Ascending aorta (tissue), 2 donors: Measurements from ENCODE around the gene EML2. TPM values are rescaled to one million over a fixed set of nuclear protein-coding genes. Genes with fewer than 3 reads are reported as not detected.
A peak's percentile ranks its signal among the peaks of the same experiment; 100 is the strongest.

Experiments
- DNase-seq, 2 donors: peaks; one replicate each; pipeline ENCODE4 v3.0.0-alpha.2; 2019; ENCODE audit warnings: low spot score in 2 of 2
- H3K27ac ChIP-seq, 2 donors: fragments of 200-600 bp; sonication (generic); one replicate each; pipeline ENCODE4 v1.5.1; 2016 to 2017; ENCODE audit warnings: mild to moderate bottlenecking in 1 of 2
- H3K27me3 ChIP-seq: fragments of 200-600 bp; sonication (generic); one replicate; pipeline ENCODE4 v1.5.1; 2017
- H3K36me3 ChIP-seq, 2 donors: fragments of 200-600 bp; sonication (generic); one replicate each; pipeline ENCODE4 v1.5.1; 2016
- H3K4me1 ChIP-seq, 2 donors: fragments of 200-600 bp; sonication (generic); one replicate each; pipeline ENCODE4 v1.5.1; 2016 to 2017; ENCODE audit warnings: mild to moderate bottlenecking in 1 of 2
- H3K4me3 ChIP-seq, 2 donors: fragments of 200-600 bp; sonication (generic); one replicate each; pipeline ENCODE4 v1.5.1; 2016 to 2017; ENCODE audit warnings: mild to moderate bottlenecking in 1 of 2
- H3K9me3 ChIP-seq, 2 donors: fragments of 200-600 bp; sonication (generic); one replicate each; pipeline ENCODE4 v1.5.1; 2016
- intact Hi-C: fragments of 100-400 bp; cut with DNase I; formaldehyde crosslinking; loops from one replicate; pipeline ENCODE4 v1.15.1; 2023
- total RNA-seq: library from RNA; depleted of rRNA; stranded (reverse); fragments of >200 nt; gene quantifications from one replicate; pipeline ENCODE4 v1.1.0, GENCODE V29; 2016
- TF ChIP-seq, protein P1 (sequence below), 3 experiments: fragments of 200-600 bp in 2 of 3; fragments of 450-650 bp in 1 of 3; sonication (generic) in 2 of 3; IDR thresholded peaks; one replicate each; pipeline ENCODE4 v1.5.1; 2016 to 2019; ENCODE audit warnings: antibody characterized with exemption in 3 of 3, mild to moderate bottlenecking in 1 of 3, moderate library complexity in 1 of 3

EML2 gene
- total RNA-seq, 1 donor from 2014 or later, result 129 TPM

DNA sequence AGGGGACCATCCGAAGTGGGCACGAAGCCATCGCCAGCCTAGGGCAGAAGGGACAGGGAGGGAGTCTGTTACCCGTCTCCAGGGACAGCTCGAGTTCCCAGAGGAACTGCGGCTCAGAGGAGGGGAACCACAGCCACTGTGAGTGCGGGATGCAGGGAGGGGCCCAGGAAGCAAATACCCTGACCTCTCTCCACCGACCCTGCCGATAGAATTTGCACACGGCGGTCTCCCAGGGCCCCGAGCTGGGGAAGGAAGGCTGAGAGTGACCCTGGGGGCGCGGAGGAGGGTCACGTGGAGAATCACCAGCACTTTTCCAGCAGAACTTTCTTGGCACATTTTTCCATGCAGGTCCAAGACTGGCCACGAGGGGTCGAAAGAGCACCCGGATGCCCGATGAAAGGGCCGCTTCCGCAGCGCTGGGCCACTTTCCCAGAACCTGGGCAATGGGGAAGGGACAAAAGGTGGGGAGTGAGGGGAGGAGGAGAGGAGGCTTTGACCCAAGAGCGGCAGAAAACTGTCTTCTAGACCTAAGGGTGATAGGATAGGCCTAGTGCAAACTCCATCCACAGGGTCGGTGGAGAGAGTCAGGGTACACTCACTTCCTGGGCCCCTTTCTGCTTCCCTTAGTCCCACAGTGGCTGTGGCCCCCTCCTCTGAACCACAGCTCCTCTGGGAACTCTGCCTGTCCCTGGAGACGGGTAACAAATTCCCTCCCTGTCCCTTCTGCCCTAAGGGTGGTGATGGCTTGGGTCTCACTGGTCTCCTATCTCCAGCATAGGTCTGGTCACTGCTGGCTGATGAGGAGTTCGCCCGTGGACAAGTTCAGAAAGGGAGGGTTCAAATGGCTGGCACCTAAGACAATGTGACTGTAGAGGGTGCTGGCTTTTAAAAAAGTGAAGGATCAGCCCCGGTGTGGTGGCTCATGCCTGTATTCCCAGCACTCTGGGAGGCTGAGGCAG lies 31.8 kb downstream of the EML2 start:
- peak overlapping the region; percentile 17 to 41 for H3K4me3 ChIP-seq
- H3K4me1 ChIP-seq, result peaks cover 0 to 7% of the 10 kb centered on the region in 2 donors
- H3K36me3 ChIP-seq, result peaks cover 21 to 27% of the 10 kb centered on the region in 2 donors
- H3K9me3 ChIP-seq, result no peaks in the 10 kb centered on the region
- DNase-seq, result peak in 1 of 2 donors; percentile 83
- H3K27me3 ChIP-seq, result peaks cover 10% of the 10 kb centered on the region
- TF ChIP-seq, protein P1, sequence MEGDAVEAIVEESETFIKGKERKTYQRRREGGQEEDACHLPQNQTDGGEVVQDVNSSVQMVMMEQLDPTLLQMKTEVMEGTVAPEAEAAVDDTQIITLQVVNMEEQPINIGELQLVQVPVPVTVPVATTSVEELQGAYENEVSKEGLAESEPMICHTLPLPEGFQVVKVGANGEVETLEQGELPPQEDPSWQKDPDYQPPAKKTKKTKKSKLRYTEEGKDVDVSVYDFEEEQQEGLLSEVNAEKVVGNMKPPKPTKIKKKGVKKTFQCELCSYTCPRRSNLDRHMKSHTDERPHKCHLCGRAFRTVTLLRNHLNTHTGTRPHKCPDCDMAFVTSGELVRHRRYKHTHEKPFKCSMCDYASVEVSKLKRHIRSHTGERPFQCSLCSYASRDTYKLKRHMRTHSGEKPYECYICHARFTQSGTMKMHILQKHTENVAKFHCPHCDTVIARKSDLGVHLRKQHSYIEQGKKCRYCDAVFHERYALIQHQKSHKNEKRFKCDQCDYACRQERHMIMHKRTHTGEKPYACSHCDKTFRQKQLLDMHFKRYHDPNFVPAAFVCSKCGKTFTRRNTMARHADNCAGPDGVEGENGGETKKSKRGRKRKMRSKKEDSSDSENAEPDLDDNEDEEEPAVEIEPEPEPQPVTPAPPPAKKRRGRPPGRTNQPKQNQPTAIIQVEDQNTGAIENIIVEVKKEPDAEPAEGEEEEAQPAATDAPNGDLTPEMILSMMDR (IDR thresholded peaks at IDR 0.05), result peak; percentile 83 to 92 (median 92)
- intact Hi-C loops, result loop anchor here (1.0 to 5.0 kb wide), 2 partner anchors 35 to 75 kb away; no protein-coding TSS in a partner anchor
- H3K27ac ChIP-seq, result peak overlapping the region in 1 of 2 donors; percentile 20

GRCh38 chr19:45601524-45602374 lies 37.4 kb downstream of the EML2 start, which contains the start of gene GPR4:
GPR4 (minus strand) TSS chr19:45602212; CDS start chr19:45591866, 10,346 bp downstream.
- intact Hi-C loops, result no loop called here

DNA sequence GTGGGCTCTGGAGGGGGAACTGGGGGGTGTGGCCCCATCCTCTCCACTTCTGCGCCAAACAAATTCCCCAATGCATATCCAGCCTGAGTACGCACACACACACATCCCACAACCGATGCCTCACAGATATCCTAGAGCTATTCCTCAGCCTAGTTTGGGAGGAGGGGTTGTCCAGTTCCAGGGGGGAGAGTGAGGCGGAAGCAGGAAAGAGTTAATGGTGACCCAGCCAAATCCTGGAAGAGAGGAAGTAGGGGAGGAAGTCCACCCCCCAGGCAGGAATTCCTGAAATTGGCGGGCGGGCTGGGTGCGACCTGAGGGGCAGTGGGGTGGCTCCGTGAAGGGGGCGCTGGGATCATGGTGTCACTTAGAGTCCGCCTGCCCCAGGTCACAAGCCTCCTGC lies 38.1 kb downstream of the EML2 start:
- Histone ChIP-seq H3K27ac (no peak overlapping the region), H3K4me1 (peaks cover 0 to 7% of the 10 kb centered on the region in 2 donors), H3K36me3 (no peaks in the 10 kb centered on the region), H3K27me3 (peaks cover 28% of the 10 kb centered on the region), H3K4me3 (peak overlapping the region; percentile 37 to 46), H3K9me3 (no peaks in the 10 kb centered on the region)
- no peak for DNase-seq
- intact Hi-C loops, result no loop called here
- TF ChIP-seq, protein P1 (IDR thresholded peaks at IDR 0.05), result no peak

More at GRCh38 chr19:45601524-45602374, 37.4 kb downstream of the EML2 start, which contains the start of gene GPR4:
- no peak for DNase-seq
- H3K27me3 ChIP-seq, result peaks cover 28% of the 10 kb centered on the region
- H3K9me3 ChIP-seq, result no peaks in the 10 kb centered on the region
- H3K36me3 ChIP-seq, result no peaks in the 10 kb centered on the region
- H3K4me1 ChIP-seq, result peaks cover 0 to 7% of the 10 kb centered on the region in 2 donors
- H3K27ac ChIP-seq, result peak within 1 kb of the TSS in 1 of 2 donors; percentile 20
- H3K4me3 ChIP-seq, result peak within 1 kb of the TSS; percentile 37 to 46
- TF ChIP-seq, protein P1 (IDR thresholded peaks at IDR 0.05), result no peak

DNA sequence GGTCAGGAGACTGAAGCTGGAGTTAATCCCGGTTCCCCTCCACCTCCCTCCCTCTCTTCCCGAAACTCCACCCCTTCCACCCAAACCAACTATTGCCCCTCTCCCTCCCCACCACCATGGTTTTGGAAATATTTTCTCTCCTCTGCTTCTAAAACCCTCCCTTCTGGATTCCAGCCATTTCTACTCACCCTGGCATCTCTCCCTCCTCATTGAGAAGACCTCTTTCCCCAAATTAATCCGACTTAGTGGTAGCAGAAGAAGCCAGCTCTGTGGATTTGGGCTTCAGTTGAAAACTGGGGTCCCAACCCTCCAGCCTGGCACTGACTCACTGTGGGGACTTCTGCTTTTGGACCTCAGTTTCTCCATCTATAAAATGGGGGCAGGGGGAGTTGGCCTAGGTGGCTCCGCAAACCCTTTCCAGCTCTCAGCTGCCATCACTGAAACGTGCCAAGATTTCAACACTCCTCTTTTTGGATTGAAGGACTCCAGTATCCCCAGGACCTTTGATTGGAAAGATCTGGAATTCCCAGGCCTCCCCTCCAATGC lies 38.8 kb downstream of the EML2 start:
- no peak for DNase-seq
- Histone ChIP-seq H3K9me3 (no peaks in the 10 kb centered on the region), H3K27me3 (peaks cover 28% of the 10 kb centered on the region), H3K36me3 (no peaks in the 10 kb centered on the region), H3K4me1 (peaks cover 0 to 7% of the 10 kb centered on the region in 2 donors), H3K27ac (no peak overlapping the region), H3K4me3 (no peak overlapping the region)
- TF ChIP-seq, protein P1 (IDR thresholded peaks at IDR 0.05), result no peak
- intact Hi-C loops, result no loop called here

DNA sequence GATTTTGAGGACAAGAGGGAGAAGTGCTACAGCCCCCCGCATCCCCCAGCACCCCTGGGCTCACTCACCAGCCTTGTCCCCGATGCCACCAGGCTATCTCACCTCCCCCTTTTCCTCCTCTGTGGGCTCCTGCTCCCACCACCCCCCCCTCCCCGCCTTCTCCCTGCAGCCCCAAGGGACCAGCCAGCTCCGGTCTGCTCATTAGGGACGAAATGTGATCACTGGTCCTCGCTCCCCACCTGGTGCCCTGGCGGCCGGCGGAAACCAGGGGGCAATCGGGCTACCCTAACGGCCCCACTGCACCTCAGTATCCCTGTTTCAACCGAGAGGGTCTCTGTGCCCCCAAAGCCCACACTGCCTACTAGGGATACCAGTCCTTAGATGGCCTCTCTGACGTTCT lies 39.9 kb downstream of the EML2 start:
- intact Hi-C loops, result no loop called here
- Histone ChIP-seq H3K9me3 (no peaks in the 10 kb centered on the region), H3K4me3 (peak overlapping the region in 1 of 2 donors; percentile 4), H3K27me3 (peaks cover 28% of the 10 kb centered on the region), H3K36me3 (no peaks in the 10 kb centered on the region), H3K4me1 (peaks cover 0 to 7% of the 10 kb centered on the region in 2 donors), H3K27ac (no peak overlapping the region)
- TF ChIP-seq, protein P1 (IDR thresholded peaks at IDR 0.05), result no peak
- DNase-seq, result no peak
